ENCODE results near the gene TBC1D22B. TPM values are rescaled to one million over a fixed set of nuclear protein-coding genes. Genes with fewer than 3 reads are reported as not detected.

The TBC1D22B gene
- total RNA-seq, 6 donors from 2014 or later: 10.0 to 17.8 (median 10.9) TPM

GRCh38 chr6:37221585-37222124, 35.9 kb upstream of the TBC1D22B start:
- H3K27ac ChIP-seq: peak overlapping the region in 3 of 4 donors; percentile 23 to 71 (median 58)
- H3K4me1 ChIP-seq: peaks cover 7 to 18% (median 8%) of the 10 kb centered on the region in 4 donors
- no peaks in the 10 kb centered on the region for H3K36me3 ChIP-seq
- no peaks in the 10 kb centered on the region for H3K9me3 ChIP-seq
- ATAC-seq (ENCODE audit: low FRiP score in 2 of 2) (peak in 1 of 2 donors; percentile 8), DNase-seq (no peak)
- H3K27me3 ChIP-seq: no peaks in the 10 kb centered on the region
- TF ChIP-seq EP300 (IDR thresholded peaks at IDR 0.05) (no peak), POLR2AphosphoS5 (IDR thresholded peaks at IDR 0.05) (no peak), CTCF (IDR thresholded peaks at IDR 0.05) (no peak), POLR2A (IDR thresholded peaks at IDR 0.05) (no peak)
- WGBS, 2 donors: 56 to 58% methylated on average over 6 of the region's 6 CpGs
- peak overlapping the region; percentile 23 to 72 (median 65) for H3K4me3 ChIP-seq

- peak overlapping the region in 3 of 4 donors; percentile 23 to 71 (median 58) for H3K27ac ChIP-seq
- H3K9me3 ChIP-seq: no peaks in the 10 kb centered on the region
These were observed 35.2 kb upstream of the TBC1D22B start for GRCh38 chr6:37222125-37222967.

GRCh38 chr6:37222992-37223391, 34.6 kb upstream of the TBC1D22B start:
- no peak for TF ChIP-seq CTCF (IDR thresholded peaks at IDR 0.05)
- no peak for TF ChIP-seq EP300 (IDR thresholded peaks at IDR 0.05)
- no peak for TF ChIP-seq POLR2A (IDR thresholded peaks at IDR 0.05)
- TF ChIP-seq POLR2AphosphoS5 (IDR thresholded peaks at IDR 0.05): no peak
- no peak for DNase-seq
- H3K27ac ChIP-seq: peak overlapping the region in 1 of 4 donors; percentile 71
- H3K9me3 ChIP-seq: no peaks in the 10 kb centered on the region
- no peaks in the 10 kb centered on the region for H3K27me3 ChIP-seq
- peak overlapping the region in 3 of 4 donors; percentile 59 to 72 (median 71) for H3K4me3 ChIP-seq
- no peaks in the 10 kb centered on the region for H3K36me3 ChIP-seq
- peaks cover 7 to 18% (median 8%) of the 10 kb centered on the region in 4 donors for H3K4me1 ChIP-seq
- no peak for ATAC-seq (ENCODE audit: low FRiP score in 2 of 2)

More at GRCh38 chr6:37222125-37222967, 35.2 kb upstream of the TBC1D22B start:
- Histone ChIP-seq H3K4me3 (peak overlapping the region; percentile 23 to 72 (median 65)), H3K36me3 (no peaks in the 10 kb centered on the region), H3K4me1 (peaks cover 7 to 18% (median 8%) of the 10 kb centered on the region in 4 donors), H3K27me3 (no peaks in the 10 kb centered on the region)
- DNase-seq (peak; percentile 88 to 95), ATAC-seq (ENCODE audit: low FRiP score in 2 of 2) (peak; percentile 95 to 96)
- no peak for TF ChIP-seq EP300 (IDR thresholded peaks at IDR 0.05)
- TF ChIP-seq POLR2AphosphoS5 (IDR thresholded peaks at IDR 0.05): peak in 1 of 2 donors; percentile 32
- TF ChIP-seq POLR2A (IDR thresholded peaks at IDR 0.05): peak in 1 of 4 donors; percentile 42
- TF ChIP-seq CTCF (IDR thresholded peaks at IDR 0.05): no peak
- WGBS, 2 donors: 0 to 1% methylated on average over 5 to 18 of the region's 39 CpGs

- ATAC-seq (ENCODE audit: low FRiP score in 2 of 2) (no peak), DNase-seq (no peak)
- WGBS, 2 donors: 79 to 83% methylated on average over 5 of the region's 5 CpGs
- H3K27me3 ChIP-seq: no peaks in the 10 kb centered on the region
- H3K9me3 ChIP-seq: no peaks in the 10 kb centered on the region
- no peak overlapping the region for H3K4me3 ChIP-seq
- H3K36me3 ChIP-seq: no peaks in the 10 kb centered on the region
- peaks cover 7 to 18% (median 8%) of the 10 kb centered on the region in 4 donors for H3K4me1 ChIP-seq
- H3K27ac ChIP-seq: no peak overlapping the region
- TF ChIP-seq POLR2A (IDR thresholded peaks at IDR 0.05) (no peak), EP300 (IDR thresholded peaks at IDR 0.05) (no peak), POLR2AphosphoS5 (IDR thresholded peaks at IDR 0.05) (no peak), CTCF (IDR thresholded peaks at IDR 0.05) (no peak)
These were observed 32.0 kb upstream of the TBC1D22B start for GRCh38 chr6:37225350-37226169.
